Left renal cortex interstitium (tissue), 4 donors: ENCODE measurements around the gene RPTOR. TPM values are rescaled to one million over a fixed set of nuclear protein-coding genes. Genes with fewer than 3 reads are reported as not detected.

Experiments used
- DNase-seq, 4 donors: peaks; one replicate each; pipeline ENCODE4 v3.0.0-alpha.2; 2013; ENCODE audit warnings: low read depth in 4 of 4, low spot score in 2 of 4, missing footprints in 1 of 4
- polyA plus RNA-seq, 4 donors: library from polyadenylated mRNA; unstranded; fragments of 120-200 nt; gene quantifications; one replicate each; pipeline ENCODE4 v1.2.1, GENCODE V29; 2013; ENCODE audit not compliant: insufficient read length in 4 of 4

The RPTOR gene
- polyA plus RNA-seq, 4 donors, result 16.5 to 25.0 (median 19.7) TPM

DNA sequence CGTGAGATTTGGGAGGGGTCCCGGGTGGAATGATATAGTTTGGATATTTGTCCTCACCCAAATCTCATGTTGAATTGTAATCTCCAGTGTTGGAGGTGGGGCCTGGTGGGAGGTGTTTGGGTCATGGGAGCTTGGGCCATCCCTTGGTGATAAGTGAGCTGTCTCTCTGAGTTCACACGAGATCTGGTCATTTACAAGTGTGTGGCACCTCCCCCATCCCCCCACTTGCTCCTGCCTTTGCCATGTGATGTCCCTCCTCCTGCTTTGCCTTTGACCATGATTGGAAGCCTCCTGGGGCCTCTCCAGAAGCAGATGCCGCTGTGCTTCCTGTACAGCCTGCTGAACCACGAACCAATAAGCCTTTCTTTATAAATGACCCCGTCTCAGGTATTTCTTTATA lies 469.0 kb downstream of the RPTOR start:
- DNase-seq, result no peak

DNA sequence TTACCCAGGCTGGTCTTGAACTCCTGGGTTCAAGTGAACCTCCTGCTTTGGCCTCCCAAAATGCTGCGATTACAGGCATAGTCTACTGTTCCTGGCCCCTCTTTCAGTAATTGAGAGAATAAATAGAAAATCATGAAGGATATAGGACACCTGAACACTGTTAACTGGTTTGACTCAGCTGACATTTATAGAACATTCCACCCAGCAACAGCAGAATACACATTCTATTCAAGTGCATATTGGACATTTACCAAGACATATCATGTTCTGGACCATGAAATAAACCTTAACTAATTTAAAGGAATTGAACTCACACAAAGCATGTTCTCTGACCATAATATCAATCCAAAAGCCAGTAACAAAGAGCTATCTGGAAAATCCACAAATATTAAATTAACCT lies 470.5 kb downstream of the RPTOR start:
- DNase-seq, result no peak

Other genes starting within 250 kb of the RPTOR start
- gene ENDOV, start 129.7 kb upstream of the RPTOR start, polyA plus RNA-seq, result 10 to 100 TPM; 25.7 to 46.9 (median 35.2) TPM
- 1 to 10 TPM in 3 of 4 donors, under 1 TPM in 1; 0.95 to 1.5 (median 1.1) TPM for gene NPTX1, start 68.2 kb upstream of the RPTOR start, polyA plus RNA-seq